ENCODE results near the gene CDH13.
A peak's percentile ranks its signal among the peaks of the same experiment; 100 is the strongest.

The CDH13 gene

GRCh38 chr16:82626791-82627261, at the start of gene CDH13:
CDH13 (plus strand) TSS chr16:82626969.
- DNase-seq, result peak; percentile 17

- peak; percentile 0 for DNase-seq
Observed at GRCh38 chr16:82580298-82580890, 46.4 kb upstream of the CDH13 start.

GRCh38 chr16:82582975-82583374, 43.8 kb upstream of the CDH13 start:
- DNase-seq, result no peak

GRCh38 chr16:82583422-82583821, 43.3 kb upstream of the CDH13 start:
- no peak for DNase-seq

GRCh38 chr16:82584553-82585152, 42.1 kb upstream of the CDH13 start:
- DNase-seq, result no peak

GRCh38 chr16:82585675-82586074, 41.1 kb upstream of the CDH13 start:
- DNase-seq, result peak; percentile 0

GRCh38 chr16:82586130-82586529, 40.6 kb upstream of the CDH13 start:
- DNase-seq, result no peak

- no peak for DNase-seq
Observed at GRCh38 chr16:82587289-82587688, 39.5 kb upstream of the CDH13 start.

GRCh38 chr16:82589407-82589806, 37.4 kb upstream of the CDH13 start:
- DNase-seq, result no peak

- DNase-seq, result no peak
Observed at GRCh38 chr16:82594114-82594513, 32.7 kb upstream of the CDH13 start.

GRCh38 chr16:82598771-82599170, 28.0 kb upstream of the CDH13 start:
- no peak for DNase-seq

GRCh38 chr16:82601989-82602640, 24.7 kb upstream of the CDH13 start:
- DNase-seq, result no peak

GRCh38 chr16:82603784-82604411, 22.9 kb upstream of the CDH13 start:
- DNase-seq, result peak; percentile 36

GRCh38 chr16:82605076-82605475, 21.7 kb upstream of the CDH13 start:
- DNase-seq, result no peak

- DNase-seq, result no peak
Observed at GRCh38 chr16:82605863-82606620, 20.7 kb upstream of the CDH13 start.

- no peak for DNase-seq
Observed at GRCh38 chr16:82609140-82609539, 17.6 kb upstream of the CDH13 start.

- no peak for DNase-seq
Observed at GRCh38 chr16:82612263-82612662, 14.5 kb upstream of the CDH13 start.

- no peak for DNase-seq
Observed at GRCh38 chr16:82616356-82616755, 10.4 kb upstream of the CDH13 start.

GRCh38 chr16:82621781-82622180, 5.0 kb upstream of the CDH13 start:
- no peak for DNase-seq

- no peak for DNase-seq
Observed at GRCh38 chr16:82623241-82623640, 3.5 kb upstream of the CDH13 start.

GRCh38 chr16:82625066-82625968, 1.5 kb upstream of the CDH13 start:
- DNase-seq, result no peak

- no peak for DNase-seq
Observed at GRCh38 chr16:82628088-82628423, 1.3 kb downstream of the CDH13 start.

Data from kidney glomerular epithelial cell (primary cell).